Activated CD8-positive, alpha-beta memory T cell treated with anti-CD3 and anti-CD28 coated beads, Interleukin-2, amount 10 ng/mL, durations not matched to agents 7 days and 5 days (primary cell): ENCODE data around the gene TENM4. TPM values are rescaled to one million over a fixed set of nuclear protein-coding genes. Genes with fewer than 3 reads are reported as not detected.
A peak's percentile ranks its signal among the peaks of the same experiment; 100 is the strongest.

Experiments used
- ATAC-seq: fragments of 150-1000 bp; cut with Tn5 transposase; one replicate; pipeline ENCODE4 v1.10.0; 2021; ENCODE audit warnings: moderate library complexity
- CTCF ChIA-PET: fragments of 350-600 bp; sonication (Branson Sonifier 250); formaldehyde crosslinking; loops from one replicate; lab custom pipeline; 2021; ENCODE audit warnings: antibody characterized with exemption; lab: Charles Lee
- DNase-seq: peaks from one replicate; pipeline ENCODE4 v3.0.0-alpha.2; 2020
- H3K27ac Mint-ChIP-seq: one replicate; pipeline ENCODE4 v1.8.0; 2021; ENCODE audit warnings: mild to moderate bottlenecking, mixed read lengths
- H3K27me3 Mint-ChIP-seq: one replicate; pipeline ENCODE4 v1.8.0; 2021; ENCODE audit warnings: mixed read lengths
- H3K36me3 Mint-ChIP-seq: one replicate; pipeline ENCODE4 v1.8.0; 2021; ENCODE audit warnings: mild to moderate bottlenecking, mixed read lengths
- H3K4me1 Mint-ChIP-seq: one replicate; pipeline ENCODE4 v1.8.0; 2021; ENCODE audit warnings: mixed read lengths
- H3K4me3 Mint-ChIP-seq: one replicate; pipeline ENCODE4 v1.8.0; 2021; ENCODE audit warnings: mild to moderate bottlenecking, moderate library complexity, mixed read lengths
- H3K9me3 Mint-ChIP-seq: one replicate; pipeline ENCODE4 v1.8.0; 2022; ENCODE audit warnings: low read depth, mixed read lengths
- total RNA-seq, 2 experiments: library from RNA; stranded (reverse); gene quantifications; one replicate each; pipeline ENCODE4 v1.2.3, GENCODE V29; 2021

The TENM4 gene
- total RNA-seq, 2 experiments from 2014 or later: not detected

DNA sequence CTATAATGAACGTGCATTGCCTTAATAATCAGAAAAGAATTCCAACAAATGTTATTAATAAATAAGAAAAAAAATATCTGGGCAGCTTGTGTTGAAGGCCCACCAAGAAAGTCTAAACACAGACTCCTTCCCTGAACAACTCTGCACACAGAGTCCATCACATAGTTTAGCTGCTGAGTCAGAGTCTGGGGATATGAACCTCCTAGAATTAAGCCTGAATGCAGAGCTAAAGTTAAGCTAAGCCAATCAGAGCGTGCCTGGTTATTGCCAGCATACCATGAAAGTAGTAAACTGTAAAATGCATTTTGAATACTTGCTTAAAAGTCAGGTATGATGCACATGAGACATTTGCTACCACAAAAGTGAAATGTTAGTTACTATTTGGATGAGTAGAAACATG is 25.6 kb upstream of the TENM4 start:
- Mint-ChIP-seq H3K27ac (no peak overlapping the region), H3K27me3 (no peaks in the 10 kb centered on the region)
- no peak for ATAC-seq

DNA sequence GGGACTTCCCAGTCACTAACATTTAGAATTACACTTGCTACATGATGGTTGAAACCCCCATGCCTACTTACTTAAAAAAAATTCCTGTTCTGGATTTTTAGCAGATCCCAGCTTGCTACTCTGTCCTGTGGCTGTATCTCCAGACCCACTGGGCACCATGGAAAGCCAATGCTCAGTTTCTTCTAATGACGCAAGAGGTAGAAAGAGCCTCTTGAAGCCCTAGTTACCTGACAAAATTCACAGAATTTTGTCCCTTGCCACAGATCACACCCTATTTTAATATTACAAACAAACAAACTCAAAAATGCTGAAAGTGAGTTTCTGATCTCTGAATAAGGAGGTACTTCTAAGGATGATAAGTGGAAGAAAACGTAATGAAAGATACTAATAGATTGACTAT is 24.3 kb upstream of the TENM4 start:
- DNase-seq: no peak
- H3K27me3 Mint-ChIP-seq: no peaks in the 10 kb centered on the region
- ATAC-seq: no peak
- no peak overlapping the region for H3K27ac Mint-ChIP-seq
- H3K4me1 Mint-ChIP-seq: no peaks in the 10 kb centered on the region
- CTCF ChIA-PET: no interaction called here
- no peak overlapping the region for H3K4me3 Mint-ChIP-seq
- no peaks in the 10 kb centered on the region for H3K9me3 Mint-ChIP-seq
- H3K36me3 Mint-ChIP-seq: no peaks in the 10 kb centered on the region

More for the DNA sequence above, 25.6 kb upstream of the TENM4 start:
- DNase-seq: no peak
- Mint-ChIP-seq H3K4me3 (no peak overlapping the region), H3K36me3 (no peaks in the 10 kb centered on the region), H3K4me1 (no peaks in the 10 kb centered on the region), H3K9me3 (no peaks in the 10 kb centered on the region)
- CTCF ChIA-PET: no interaction called here

DNA sequence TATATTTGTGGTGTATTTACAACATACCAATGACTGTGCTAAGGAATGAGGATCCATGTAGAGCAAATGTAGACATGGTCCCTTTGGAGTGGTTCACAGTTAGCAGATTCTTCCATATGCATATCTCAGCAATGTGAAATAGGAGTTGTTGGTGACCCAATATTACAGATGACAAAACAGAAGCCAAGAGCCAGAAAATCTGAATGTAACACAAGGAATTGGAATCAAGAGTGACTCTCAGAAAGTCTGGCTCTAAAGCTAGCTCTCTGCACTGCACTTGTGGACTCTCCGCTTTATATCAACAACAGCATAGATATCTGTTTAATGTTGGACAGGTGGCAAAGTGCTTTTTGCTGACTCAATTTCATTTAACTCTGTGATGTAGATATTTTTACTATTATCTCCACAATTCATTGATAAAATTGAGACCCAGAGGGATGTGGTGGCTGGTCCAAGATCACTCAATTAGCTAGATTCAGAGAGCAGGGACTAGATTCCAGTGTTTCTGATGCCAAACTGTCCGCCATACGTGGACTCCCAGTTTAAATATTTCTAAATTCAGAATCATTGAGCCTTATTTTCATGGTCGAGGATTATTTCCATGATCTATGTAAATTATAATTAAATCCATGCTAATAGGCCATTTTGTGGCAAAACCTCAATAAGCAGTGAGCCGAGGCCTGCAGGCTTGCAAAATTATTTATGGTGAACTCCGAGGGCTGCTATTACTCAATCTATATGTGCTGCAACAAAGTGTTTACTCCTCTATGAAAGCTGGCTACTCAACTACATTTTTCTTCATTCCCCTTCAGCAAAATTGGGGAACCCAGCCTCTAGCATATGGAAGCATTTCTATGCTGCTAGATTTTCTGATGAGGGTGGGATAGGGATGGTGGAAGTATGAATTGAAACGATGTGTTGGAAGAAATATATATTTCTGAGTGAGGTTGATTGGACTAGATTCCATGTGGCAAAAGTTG is 21.1 kb upstream of the TENM4 start:
- DNase-seq (no peak), ATAC-seq (no peak)
- CTCF ChIA-PET: no interaction called here
- H3K4me1 Mint-ChIP-seq: no peaks in the 10 kb centered on the region
- no peak overlapping the region for H3K4me3 Mint-ChIP-seq
- no peak overlapping the region for H3K27ac Mint-ChIP-seq
- no peaks in the 10 kb centered on the region for H3K36me3 Mint-ChIP-seq
- H3K27me3 Mint-ChIP-seq: no peaks in the 10 kb centered on the region
- no peaks in the 10 kb centered on the region for H3K9me3 Mint-ChIP-seq

DNA sequence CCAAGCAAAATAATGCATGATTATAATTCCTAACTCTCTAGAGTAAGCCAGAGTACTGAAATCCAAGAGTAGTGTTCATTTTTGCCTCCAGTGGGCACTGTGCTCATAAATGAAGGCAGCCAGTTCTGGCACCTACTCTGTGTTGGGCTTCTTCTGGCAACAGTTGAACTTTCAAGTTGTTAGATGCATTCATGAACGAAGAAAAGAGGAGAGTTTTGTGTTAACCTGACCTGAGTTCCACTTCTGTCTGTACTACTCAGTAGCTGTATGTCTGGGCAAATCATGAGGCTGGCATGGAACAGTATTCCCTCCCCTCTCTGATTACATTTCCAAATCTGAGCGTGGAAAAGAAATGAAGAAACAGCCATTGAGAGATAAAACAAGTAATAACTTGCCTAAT is 20.3 kb upstream of the TENM4 start:
- H3K27me3 Mint-ChIP-seq: no peaks in the 10 kb centered on the region
- no peaks in the 10 kb centered on the region for H3K36me3 Mint-ChIP-seq
- DNase-seq (no peak), ATAC-seq (no peak)
- no peaks in the 10 kb centered on the region for H3K9me3 Mint-ChIP-seq
- no peak overlapping the region for H3K27ac Mint-ChIP-seq
- CTCF ChIA-PET: no interaction called here
- no peaks in the 10 kb centered on the region for H3K4me1 Mint-ChIP-seq
- H3K4me3 Mint-ChIP-seq: no peak overlapping the region

DNA sequence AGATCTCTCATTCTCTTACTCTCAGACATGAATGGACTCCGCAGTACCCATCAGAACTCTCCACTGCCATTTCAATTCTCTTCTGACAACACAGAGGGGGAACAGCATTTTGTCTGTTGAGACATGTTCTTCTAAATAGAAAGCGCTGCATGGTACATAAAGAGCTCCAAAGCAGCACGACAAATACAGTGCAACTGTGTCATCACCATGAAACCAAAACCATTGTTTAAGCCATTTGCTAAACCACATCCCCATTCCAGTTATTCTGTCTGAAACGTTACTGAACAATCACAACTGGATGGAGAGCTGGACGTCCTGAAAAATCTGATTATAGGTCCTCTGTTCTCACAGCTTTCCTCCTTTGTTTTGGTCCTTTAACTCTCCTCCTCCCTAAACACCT is 17.9 kb upstream of the TENM4 start:
- CTCF ChIA-PET: no interaction called here
- Mint-ChIP-seq H3K4me1 (no peaks in the 10 kb centered on the region), H3K36me3 (no peaks in the 10 kb centered on the region), H3K9me3 (no peaks in the 10 kb centered on the region), H3K4me3 (no peak overlapping the region), H3K27ac (no peak overlapping the region), H3K27me3 (peaks cover 3% of the 10 kb centered on the region)
- DNase-seq (no peak), ATAC-seq (no peak)

DNA sequence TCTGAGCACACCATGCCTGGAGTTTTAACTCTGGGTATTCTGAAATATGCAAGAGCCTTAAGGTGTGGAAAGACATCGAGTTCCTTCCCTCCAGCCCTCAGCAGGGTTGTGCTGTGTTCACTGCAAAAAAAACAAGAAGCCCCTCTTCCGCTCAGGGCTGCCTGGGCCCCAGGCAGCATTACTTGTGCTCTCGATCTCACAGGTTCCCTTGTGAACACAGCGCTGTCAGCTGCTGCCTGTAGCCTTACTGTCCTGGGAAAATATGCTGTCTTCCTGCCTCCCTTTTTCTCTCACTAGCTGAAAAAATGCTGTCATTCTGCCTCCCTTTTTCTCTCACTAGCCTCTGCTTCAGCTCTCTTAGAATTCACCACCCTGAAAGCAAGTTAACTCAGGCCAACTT is 15.7 kb upstream of the TENM4 start:
- no peak for ATAC-seq
- H3K36me3 Mint-ChIP-seq: no peaks in the 10 kb centered on the region
- no peaks in the 10 kb centered on the region for H3K4me1 Mint-ChIP-seq
- peaks cover 3% of the 10 kb centered on the region for H3K27me3 Mint-ChIP-seq
- H3K9me3 Mint-ChIP-seq: no peaks in the 10 kb centered on the region
- H3K4me3 Mint-ChIP-seq: no peak overlapping the region
- DNase-seq: no peak
- H3K27ac Mint-ChIP-seq: no peak overlapping the region
- CTCF ChIA-PET: no interaction called here

DNA sequence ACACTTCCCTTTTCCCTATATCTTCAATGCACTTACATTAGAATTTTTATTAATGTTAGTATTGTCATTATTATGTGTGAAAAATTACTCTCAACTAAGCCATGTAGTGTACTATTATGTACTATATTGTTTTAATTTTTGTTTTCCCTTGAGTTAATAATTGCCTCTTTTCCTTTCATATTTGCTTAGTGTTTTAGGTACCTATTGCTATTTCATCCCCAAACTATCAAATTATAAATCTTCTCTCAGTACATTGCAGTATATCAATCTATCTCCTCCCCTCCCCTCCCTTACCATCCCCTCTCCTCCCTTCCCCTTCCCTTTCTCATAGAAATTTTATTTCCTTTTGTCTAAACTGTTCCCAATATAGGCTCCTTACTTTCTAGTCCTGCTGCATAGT is 12.8 kb upstream of the TENM4 start:
- CTCF ChIA-PET: no interaction called here
- H3K27me3 Mint-ChIP-seq: peaks cover 3% of the 10 kb centered on the region
- no peak overlapping the region for H3K4me3 Mint-ChIP-seq
- no peak for DNase-seq
- no peak overlapping the region for H3K27ac Mint-ChIP-seq
- no peak for ATAC-seq
- no peaks in the 10 kb centered on the region for H3K36me3 Mint-ChIP-seq
- H3K9me3 Mint-ChIP-seq: no peaks in the 10 kb centered on the region
- no peaks in the 10 kb centered on the region for H3K4me1 Mint-ChIP-seq

DNA sequence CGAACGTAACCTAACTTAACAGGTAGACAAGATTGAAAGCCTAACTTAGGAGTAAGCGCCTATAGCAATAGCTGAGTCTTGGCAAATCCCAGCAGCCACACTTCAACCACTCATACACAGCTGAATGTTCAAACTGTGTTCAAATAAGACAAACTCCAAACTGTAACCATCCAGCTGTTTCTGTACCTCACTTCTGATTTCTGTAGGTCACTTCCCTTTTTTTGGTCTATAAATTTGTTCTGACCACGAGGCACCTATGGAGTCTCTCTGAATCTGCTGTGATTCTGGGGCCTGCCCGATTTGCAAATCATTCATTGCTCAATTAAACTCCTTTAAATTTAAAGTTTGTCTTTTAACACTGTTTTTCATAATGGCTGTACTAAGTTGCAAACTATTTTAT is 8.2 kb upstream of the TENM4 start:
- no peak overlapping the region for H3K27ac Mint-ChIP-seq
- H3K36me3 Mint-ChIP-seq: no peaks in the 10 kb centered on the region
- no peak overlapping the region for H3K4me3 Mint-ChIP-seq
- H3K27me3 Mint-ChIP-seq: peaks cover under 1% of the 10 kb centered on the region
- CTCF ChIA-PET: no interaction called here
- no peaks in the 10 kb centered on the region for H3K4me1 Mint-ChIP-seq
- no peak for ATAC-seq
- no peak for DNase-seq
- no peaks in the 10 kb centered on the region for H3K9me3 Mint-ChIP-seq

DNA sequence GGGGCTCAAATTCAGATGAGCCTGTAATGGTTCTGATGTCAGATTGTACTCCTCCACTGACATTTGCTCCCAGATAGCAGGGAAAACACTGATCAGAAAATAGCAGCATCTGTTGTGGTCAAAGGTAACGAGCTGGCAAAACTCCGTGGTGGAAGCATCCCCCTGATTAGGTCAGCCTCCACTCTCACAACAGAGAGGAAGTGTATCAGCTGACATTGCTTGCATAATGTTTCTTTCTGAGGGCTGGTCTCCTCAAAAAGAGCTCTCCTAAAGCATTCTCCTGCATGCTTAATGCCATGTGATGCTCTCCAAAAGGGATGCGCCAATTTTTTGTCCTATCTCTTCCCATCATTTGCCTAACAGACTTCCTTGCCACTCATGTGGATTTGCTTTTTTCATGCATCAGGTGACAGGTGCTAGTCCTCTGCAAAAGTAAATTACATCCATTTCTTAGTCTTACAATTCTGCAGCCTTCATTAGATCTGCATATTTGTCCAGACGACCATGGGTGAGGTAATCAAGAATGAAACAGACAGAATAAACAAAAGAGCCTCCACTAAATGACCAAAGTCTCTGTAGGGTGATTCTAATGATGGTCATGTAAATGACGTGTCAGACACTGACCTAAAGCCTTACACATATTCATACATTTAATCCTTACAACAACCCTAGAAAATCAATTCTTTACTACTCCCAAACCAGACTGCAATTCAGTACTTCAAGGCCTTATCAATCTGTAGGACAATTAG is 6.4 kb upstream of the TENM4 start:
- no peaks in the 10 kb centered on the region for H3K9me3 Mint-ChIP-seq
- DNase-seq (no peak), ATAC-seq (no peak)
- no peaks in the 10 kb centered on the region for H3K36me3 Mint-ChIP-seq
- H3K27ac Mint-ChIP-seq: no peak overlapping the region
- H3K4me3 Mint-ChIP-seq: no peak overlapping the region
- CTCF ChIA-PET: no interaction called here
- H3K27me3 Mint-ChIP-seq: peaks cover 6% of the 10 kb centered on the region
- H3K4me1 Mint-ChIP-seq: no peaks in the 10 kb centered on the region

DNA sequence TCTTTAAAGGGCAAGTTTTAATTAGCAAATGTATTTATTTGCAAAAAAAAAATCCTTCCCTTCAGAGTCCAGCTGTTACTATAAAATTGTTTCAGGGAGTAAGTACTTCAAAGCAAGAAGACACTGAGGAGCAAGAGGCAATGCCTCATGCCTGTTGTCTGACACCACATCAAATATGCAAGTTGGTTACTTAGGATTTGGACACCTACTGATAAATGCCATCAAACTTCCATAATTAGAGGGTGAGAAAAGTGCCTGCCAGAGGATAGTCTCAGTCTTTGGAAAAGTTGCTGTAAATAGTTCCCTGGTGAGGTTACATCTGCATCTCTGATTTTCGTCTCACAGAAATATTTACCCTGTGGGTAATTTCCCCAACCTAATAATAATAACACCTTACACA is 4.1 kb upstream of the TENM4 start:
- Mint-ChIP-seq H3K27ac (no peak overlapping the region), H3K9me3 (no peaks in the 10 kb centered on the region), H3K36me3 (peaks cover 2% of the 10 kb centered on the region), H3K4me3 (no peak overlapping the region), H3K4me1 (peaks cover 5% of the 10 kb centered on the region), H3K27me3 (peaks cover 20% of the 10 kb centered on the region)
- no peak for ATAC-seq
- no peak for DNase-seq
- CTCF ChIA-PET: no interaction called here

DNA sequence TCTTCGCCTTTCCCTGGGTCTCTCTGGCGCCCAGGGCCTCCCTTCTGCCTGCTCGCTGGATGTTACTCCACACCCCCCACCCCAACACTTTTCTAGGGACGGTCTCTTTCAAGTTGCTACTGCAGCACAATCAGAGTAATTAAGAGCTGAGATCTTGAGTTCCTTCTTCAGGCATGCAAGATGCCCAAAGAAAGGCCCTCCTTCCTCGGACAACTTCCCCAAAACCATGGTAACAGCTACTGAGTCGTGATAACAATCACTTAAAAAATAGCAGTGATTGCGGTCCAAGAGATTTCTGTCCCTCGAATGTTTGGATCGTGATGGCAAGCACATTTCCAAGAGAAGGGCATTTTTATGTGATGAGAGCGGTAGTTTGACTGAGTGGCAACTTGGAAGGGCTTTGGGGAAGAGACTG is 638 bp upstream of the TENM4 start:
- peak overlapping the region; percentile 61 for H3K27ac Mint-ChIP-seq
- DNase-seq: no peak
- peaks cover 50% of the 10 kb centered on the region for H3K27me3 Mint-ChIP-seq
- no peaks in the 10 kb centered on the region for H3K9me3 Mint-ChIP-seq
- CTCF ChIA-PET: no interaction called here
- no peak for ATAC-seq
- H3K4me3 Mint-ChIP-seq: no peak overlapping the region
- H3K4me1 Mint-ChIP-seq: peaks cover 8% of the 10 kb centered on the region
- H3K36me3 Mint-ChIP-seq: peaks cover 6% of the 10 kb centered on the region

DNA sequence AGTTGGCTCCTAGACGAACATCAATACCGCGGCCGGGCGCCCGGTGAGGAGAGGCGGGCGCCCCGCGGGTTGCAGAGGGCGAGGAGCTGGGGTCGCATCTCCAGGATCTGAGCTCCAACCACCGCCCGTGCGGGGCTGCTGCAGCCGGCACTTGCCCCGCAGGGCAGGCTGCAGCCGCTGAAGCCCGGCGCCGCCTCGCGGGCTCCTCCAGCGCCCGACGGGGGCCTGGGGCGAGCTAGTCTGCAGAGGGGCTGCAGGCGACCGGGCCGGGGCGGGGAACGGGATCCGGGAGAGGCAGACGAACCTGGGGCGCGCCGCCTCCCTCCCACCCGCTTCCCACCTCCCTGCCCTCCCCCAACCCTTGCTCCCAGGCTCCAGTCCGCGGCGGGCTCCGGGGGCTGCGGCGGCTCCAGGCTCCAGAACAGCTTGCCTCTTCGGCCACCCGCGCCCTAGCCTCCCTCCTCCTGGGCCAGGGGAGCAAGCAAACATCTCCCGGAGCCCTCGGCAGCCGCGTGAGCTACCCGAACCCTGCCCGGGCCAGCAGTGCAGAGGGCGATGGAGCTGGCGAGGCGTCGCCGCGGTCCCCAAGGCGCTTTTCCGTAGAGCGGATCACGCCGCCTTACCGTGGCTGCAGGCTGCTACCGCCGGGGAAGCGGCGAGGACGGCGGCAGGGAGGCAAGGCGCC is 802 bp downstream of the TENM4 start:
- Mint-ChIP-seq H3K4me3 (no peak overlapping the region), H3K9me3 (no peaks in the 10 kb centered on the region), H3K27me3 (peaks cover 64% of the 10 kb centered on the region), H3K36me3 (peaks cover 6% of the 10 kb centered on the region), H3K27ac (no peak overlapping the region), H3K4me1 (peaks cover 8% of the 10 kb centered on the region)
- CTCF ChIA-PET: interaction anchor here (1.0 kb wide), 1 partner anchor 794 kb away, joined by 3 read pairs; no protein-coding TSS in a partner anchor
- no peak for DNase-seq
- ATAC-seq: no peak

DNA sequence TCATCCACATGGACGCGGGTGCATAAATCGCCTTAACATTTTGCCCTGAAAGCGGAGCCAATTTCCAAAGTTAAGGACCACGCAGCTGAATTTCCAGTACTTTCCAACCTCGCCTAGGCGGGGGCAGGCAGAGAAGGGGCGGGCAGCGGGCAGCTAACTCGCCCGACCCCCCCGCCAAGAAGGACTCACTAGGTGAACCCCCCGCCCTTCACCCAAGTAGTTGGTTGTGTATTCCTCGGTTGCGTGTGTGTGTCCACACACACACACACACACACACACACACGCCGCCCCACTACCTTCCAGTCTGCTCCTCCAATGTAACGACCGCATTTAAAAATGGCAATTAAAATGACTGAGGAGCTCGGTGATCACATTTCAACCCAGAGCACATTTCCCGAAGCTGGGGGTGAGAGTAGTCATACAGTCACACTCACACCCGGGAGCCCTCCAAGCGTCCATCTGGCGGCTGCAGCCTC is 1.4 kb downstream of the TENM4 start:
- Mint-ChIP-seq H3K4me3 (no peak overlapping the region), H3K27ac (no peak overlapping the region), H3K9me3 (no peaks in the 10 kb centered on the region), H3K4me1 (peaks cover 8% of the 10 kb centered on the region), H3K36me3 (peaks cover 6% of the 10 kb centered on the region), H3K27me3 (peaks cover 64% of the 10 kb centered on the region)
- DNase-seq (no peak), ATAC-seq (no peak)
- CTCF ChIA-PET: no interaction called here
